ENCODE data around the gene IQCM. TPM values are rescaled to one million over a fixed set of nuclear protein-coding genes. Genes with fewer than 3 reads are reported as not detected.

Gene IQCM
- total and polyA plus RNA-seq, 5 donors from 2014 or later: not detected

DNA sequence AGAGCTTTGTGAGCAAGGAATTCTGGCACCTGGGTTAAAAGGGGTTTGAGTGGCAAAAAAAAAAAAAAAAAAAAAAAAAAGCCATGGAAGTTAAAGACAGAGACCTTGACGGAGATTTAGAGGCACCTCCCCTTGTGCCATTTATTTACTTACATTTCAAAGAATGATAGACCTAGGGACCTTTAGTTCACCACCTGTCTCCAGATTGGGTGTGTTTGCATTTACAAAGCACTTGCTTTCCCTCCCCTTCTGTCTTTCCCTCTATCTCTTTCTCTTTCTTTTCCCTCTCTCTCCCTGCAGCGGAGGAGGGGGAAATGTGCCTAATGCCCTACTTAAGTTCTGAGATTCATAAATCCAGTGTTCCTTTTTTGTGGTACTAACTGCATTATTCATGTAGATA lies 116.0 kb downstream of the IQCM start:
- Histone ChIP-seq H3K27me3 (ENCODE audit: control insufficient read depth, insufficient read depth, low read length) (no peaks in the 10 kb centered on the region), H3K36me3 (ENCODE audit: control insufficient read depth, insufficient read depth, low read length) (no peaks in the 10 kb centered on the region), H3K27ac (ENCODE audit: insufficient read depth, low read length, poor library complexity, severe bottlenecking) (no peak overlapping the region), H3K4me1 (ENCODE audit: control insufficient read depth, insufficient read depth, low read length, poor library complexity, severe bottlenecking) (no peaks in the 10 kb centered on the region), H3K4me3 (ENCODE audit: low read depth, low read length) (no peak overlapping the region), H3K9me3 (ENCODE audit: control insufficient read depth in 2 of 2, low read length in 2 of 2) (no peaks in the 10 kb centered on the region)
- Mint-ChIP-seq H3K27ac (no peak overlapping the region), H3K27me3 (no peaks in the 10 kb centered on the region), H3K4me3 (no peak overlapping the region), H3K36me3 (no peaks in the 10 kb centered on the region), H3K4me1 (no peaks in the 10 kb centered on the region), H3K9me3 (peaks cover 0 to 4% (median 0%) of the 10 kb centered on the region in 7 donors)
- ATAC-seq (ENCODE audit: low read depth in 2 of 2): no peak
- no peak for DNase-seq

DNA sequence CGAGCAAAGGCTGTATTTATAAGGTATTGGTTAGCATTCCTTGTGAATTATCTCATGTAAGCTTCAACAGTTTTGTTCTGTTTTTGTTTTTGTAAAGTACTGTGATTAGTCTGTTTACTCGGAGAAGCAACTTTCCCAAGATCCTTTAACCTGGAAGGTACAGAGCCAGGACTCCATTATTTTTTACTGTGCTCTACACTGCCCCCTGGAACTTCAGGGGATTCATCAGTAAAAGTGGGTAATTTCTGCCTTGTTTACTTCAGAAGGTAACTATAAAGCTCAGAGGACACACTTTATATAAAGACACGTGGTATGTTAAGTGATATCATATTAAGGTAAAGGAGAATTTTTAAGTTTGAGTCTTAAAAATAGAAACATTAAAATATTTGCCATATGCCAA lies 124.9 kb downstream of the IQCM start:
- no peaks in the 10 kb centered on the region for H3K4me1 ChIP-seq (ENCODE audit: control insufficient read depth, insufficient read depth, low read length, poor library complexity, severe bottlenecking)
- Mint-ChIP-seq H3K4me1 (peaks cover 0 to 4% (median 0%) of the 10 kb centered on the region in 4 donors), H3K9me3 (peaks cover 0 to 15% (median 3%) of the 10 kb centered on the region in 7 donors), H3K27ac (no peak overlapping the region), H3K27me3 (no peaks in the 10 kb centered on the region), H3K36me3 (no peaks in the 10 kb centered on the region), H3K4me3 (no peak overlapping the region)
- ATAC-seq (ENCODE audit: low read depth in 2 of 2) (no peak), DNase-seq (no peak)
- no peaks in the 10 kb centered on the region for H3K9me3 ChIP-seq (ENCODE audit: control insufficient read depth in 2 of 2, low read length in 2 of 2)
- no peak overlapping the region for H3K27ac ChIP-seq (ENCODE audit: insufficient read depth, low read length, poor library complexity, severe bottlenecking)
- no peaks in the 10 kb centered on the region for H3K27me3 ChIP-seq (ENCODE audit: control insufficient read depth, insufficient read depth, low read length)
- H3K4me3 ChIP-seq (ENCODE audit: low read depth, low read length): no peak overlapping the region
- H3K36me3 ChIP-seq (ENCODE audit: control insufficient read depth, insufficient read depth, low read length): no peaks in the 10 kb centered on the region

- Histone ChIP-seq H3K27me3 (ENCODE audit: control insufficient read depth, insufficient read depth, low read length) (no peaks in the 10 kb centered on the region), H3K36me3 (ENCODE audit: control insufficient read depth, insufficient read depth, low read length) (no peaks in the 10 kb centered on the region), H3K27ac (ENCODE audit: insufficient read depth, low read length, poor library complexity, severe bottlenecking) (no peak overlapping the region), H3K4me1 (ENCODE audit: control insufficient read depth, insufficient read depth, low read length, poor library complexity, severe bottlenecking) (no peaks in the 10 kb centered on the region), H3K4me3 (ENCODE audit: low read depth, low read length) (no peak overlapping the region), H3K9me3 (ENCODE audit: control insufficient read depth in 2 of 2, low read length in 2 of 2) (no peaks in the 10 kb centered on the region)
- no peak overlapping the region for H3K4me3 Mint-ChIP-seq
- H3K4me1 Mint-ChIP-seq: no peaks in the 10 kb centered on the region
- no peak for ATAC-seq (ENCODE audit: low read depth in 2 of 2)
- H3K9me3 Mint-ChIP-seq: peaks cover 0 to 10% (median 0%) of the 10 kb centered on the region in 7 donors
- no peak for DNase-seq
- no peaks in the 10 kb centered on the region for H3K27me3 Mint-ChIP-seq
- H3K27ac Mint-ChIP-seq: no peak overlapping the region
- no peaks in the 10 kb centered on the region for H3K36me3 Mint-ChIP-seq
Measured at GRCh38 chr4:149684516-149684915, 131.1 kb downstream of the IQCM start.

DNA sequence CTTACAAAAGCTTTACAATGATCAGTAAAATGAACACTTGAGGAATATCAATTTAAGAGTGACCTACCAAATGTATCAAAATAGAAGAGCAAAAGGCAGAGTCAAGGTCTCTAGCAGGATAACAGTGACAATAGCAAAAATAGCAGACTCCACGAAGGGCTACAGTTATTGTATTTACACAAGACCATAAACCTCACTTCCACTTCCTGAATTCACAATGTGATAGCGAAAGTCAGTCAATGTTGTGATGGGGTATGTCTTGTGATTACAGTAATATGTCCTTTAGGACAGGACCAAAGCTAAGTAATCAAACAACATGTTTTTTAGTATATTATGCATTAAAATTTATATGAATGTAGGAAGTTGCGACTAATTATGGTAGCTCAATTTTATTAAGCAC lies 139.6 kb downstream of the IQCM start:
- Histone ChIP-seq H3K4me1 (ENCODE audit: control insufficient read depth, insufficient read depth, low read length, poor library complexity, severe bottlenecking) (no peaks in the 10 kb centered on the region), H3K4me3 (ENCODE audit: low read depth, low read length) (no peak overlapping the region), H3K27ac (ENCODE audit: insufficient read depth, low read length, poor library complexity, severe bottlenecking) (no peak overlapping the region), H3K9me3 (ENCODE audit: control insufficient read depth in 2 of 2, low read length in 2 of 2) (no peaks in the 10 kb centered on the region), H3K36me3 (ENCODE audit: control insufficient read depth, insufficient read depth, low read length) (no peaks in the 10 kb centered on the region), H3K27me3 (ENCODE audit: control insufficient read depth, insufficient read depth, low read length) (no peaks in the 10 kb centered on the region)
- Mint-ChIP-seq H3K36me3 (no peaks in the 10 kb centered on the region), H3K9me3 (peaks cover 0 to 23% (median 7%) of the 10 kb centered on the region in 7 donors), H3K4me1 (no peaks in the 10 kb centered on the region), H3K4me3 (no peak overlapping the region), H3K27ac (no peak overlapping the region), H3K27me3 (no peaks in the 10 kb centered on the region)
- ATAC-seq (ENCODE audit: low read depth in 2 of 2) (no peak), DNase-seq (no peak)

DNA sequence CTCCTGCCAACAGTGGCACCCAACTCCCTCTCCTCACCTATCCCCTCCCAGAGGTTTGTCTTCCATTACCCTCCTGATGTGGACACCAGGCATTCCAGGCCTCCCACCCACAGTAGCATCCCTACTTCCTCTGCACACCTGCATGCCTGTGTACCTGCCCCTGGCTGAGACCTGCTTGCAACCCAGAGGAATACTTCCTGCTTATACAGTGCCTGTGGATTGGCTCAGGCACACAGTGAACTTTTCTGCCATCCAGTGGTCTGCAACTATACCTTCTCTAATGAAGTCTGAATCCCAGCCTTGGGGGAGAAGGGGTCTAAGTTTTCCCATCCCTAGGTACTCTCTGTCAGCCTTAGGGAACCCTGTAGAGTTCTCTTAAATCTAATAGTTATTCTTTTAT lies 169.9 kb downstream of the IQCM start:
- H3K36me3 Mint-ChIP-seq: no peaks in the 10 kb centered on the region
- H3K4me3 Mint-ChIP-seq: no peak overlapping the region
- no peaks in the 10 kb centered on the region for H3K36me3 ChIP-seq (ENCODE audit: control insufficient read depth, insufficient read depth, low read length)

DNA sequence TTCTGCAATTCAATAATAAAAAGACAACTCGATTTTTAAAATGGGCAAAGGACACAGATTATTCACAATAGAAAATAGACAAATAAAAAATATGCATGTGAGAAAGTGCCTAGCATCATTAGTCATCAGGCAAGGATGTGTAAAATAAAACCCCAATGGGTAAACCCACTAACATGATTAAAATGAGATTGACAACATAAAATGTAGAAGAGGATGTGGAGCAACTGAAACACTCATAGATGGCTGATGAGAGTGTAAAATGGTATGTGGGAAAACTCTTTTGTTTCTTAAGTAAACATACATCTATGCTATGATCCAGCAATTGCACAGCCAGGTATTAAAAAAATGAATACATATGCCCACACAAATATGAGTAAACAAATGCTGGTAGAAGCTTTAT lies 177.6 kb downstream of the IQCM start:
- no peak for DNase-seq
- Mint-ChIP-seq H3K36me3 (no peaks in the 10 kb centered on the region), H3K27ac (no peak overlapping the region), H3K4me1 (no peaks in the 10 kb centered on the region), H3K9me3 (peaks cover 0 to 6% (median 2%) of the 10 kb centered on the region in 7 donors), H3K4me3 (no peak overlapping the region), H3K27me3 (no peaks in the 10 kb centered on the region)
- Histone ChIP-seq H3K27ac (ENCODE audit: insufficient read depth, low read length, poor library complexity, severe bottlenecking) (no peak overlapping the region), H3K9me3 (ENCODE audit: control insufficient read depth in 2 of 2, low read length in 2 of 2) (no peaks in the 10 kb centered on the region), H3K4me3 (ENCODE audit: low read depth, low read length) (no peak overlapping the region), H3K36me3 (ENCODE audit: control insufficient read depth, insufficient read depth, low read length) (no peaks in the 10 kb centered on the region), H3K4me1 (ENCODE audit: control insufficient read depth, insufficient read depth, low read length, poor library complexity, severe bottlenecking) (no peaks in the 10 kb centered on the region), H3K27me3 (ENCODE audit: control insufficient read depth, insufficient read depth, low read length) (no peaks in the 10 kb centered on the region)
- no peak for ATAC-seq (ENCODE audit: low read depth in 2 of 2)

More for the DNA sequence above, 169.9 kb downstream of the IQCM start:
- Histone ChIP-seq H3K4me3 (ENCODE audit: low read depth, low read length) (no peak overlapping the region), H3K27ac (ENCODE audit: insufficient read depth, low read length, poor library complexity, severe bottlenecking) (no peak overlapping the region), H3K4me1 (ENCODE audit: control insufficient read depth, insufficient read depth, low read length, poor library complexity, severe bottlenecking) (no peaks in the 10 kb centered on the region), H3K9me3 (ENCODE audit: control insufficient read depth in 2 of 2, low read length in 2 of 2) (no peaks in the 10 kb centered on the region), H3K27me3 (ENCODE audit: control insufficient read depth, insufficient read depth, low read length) (no peaks in the 10 kb centered on the region)
- Mint-ChIP-seq H3K27me3 (no peaks in the 10 kb centered on the region), H3K9me3 (peaks cover 0 to 3% (median 3%) of the 10 kb centered on the region in 7 donors), H3K4me1 (no peaks in the 10 kb centered on the region), H3K27ac (peak overlapping the region in 1 of 3 donors; percentile 46)
- DNase-seq (no peak), ATAC-seq (ENCODE audit: low read depth in 2 of 2) (no peak)

DNA sequence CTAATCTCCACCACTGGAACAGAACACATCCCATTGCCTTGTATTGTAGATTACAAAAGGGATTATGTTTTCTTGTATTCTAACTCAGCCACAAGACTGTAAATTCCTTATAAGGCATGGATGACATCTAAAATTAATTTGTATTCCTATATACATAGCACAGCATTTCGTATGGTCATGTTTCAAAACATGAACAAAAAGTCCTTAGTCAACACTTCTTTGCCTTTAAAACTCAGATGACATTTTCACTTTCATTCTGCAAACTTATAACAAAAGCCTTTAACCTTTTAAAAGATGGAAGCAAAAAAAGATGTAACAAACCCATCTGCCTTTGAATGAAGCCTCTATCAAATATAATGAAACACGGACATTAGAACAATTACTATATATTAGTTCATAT lies 181.3 kb downstream of the IQCM start:
- H3K36me3 Mint-ChIP-seq: no peaks in the 10 kb centered on the region
- no peaks in the 10 kb centered on the region for H3K4me1 Mint-ChIP-seq
- no peak overlapping the region for H3K4me3 Mint-ChIP-seq
- H3K27me3 Mint-ChIP-seq: no peaks in the 10 kb centered on the region
- H3K27ac Mint-ChIP-seq: no peak overlapping the region
- Histone ChIP-seq H3K36me3 (ENCODE audit: control insufficient read depth, insufficient read depth, low read length) (no peaks in the 10 kb centered on the region), H3K27me3 (ENCODE audit: control insufficient read depth, insufficient read depth, low read length) (no peaks in the 10 kb centered on the region), H3K9me3 (ENCODE audit: control insufficient read depth in 2 of 2, low read length in 2 of 2) (no peaks in the 10 kb centered on the region), H3K4me3 (ENCODE audit: low read depth, low read length) (no peak overlapping the region), H3K4me1 (ENCODE audit: control insufficient read depth, insufficient read depth, low read length, poor library complexity, severe bottlenecking) (no peaks in the 10 kb centered on the region), H3K27ac (ENCODE audit: insufficient read depth, low read length, poor library complexity, severe bottlenecking) (no peak overlapping the region)
- ATAC-seq (ENCODE audit: low read depth in 2 of 2): no peak
- DNase-seq: no peak
- H3K9me3 Mint-ChIP-seq: peaks cover 0 to 6% (median 2%) of the 10 kb centered on the region in 7 donors

GRCh38 chr4:149631629-149632028 lies 184.0 kb downstream of the IQCM start:
- Histone ChIP-seq H3K36me3 (ENCODE audit: control insufficient read depth, insufficient read depth, low read length) (no peaks in the 10 kb centered on the region), H3K4me3 (ENCODE audit: low read depth, low read length) (no peak overlapping the region), H3K27ac (ENCODE audit: insufficient read depth, low read length, poor library complexity, severe bottlenecking) (no peak overlapping the region), H3K4me1 (ENCODE audit: control insufficient read depth, insufficient read depth, low read length, poor library complexity, severe bottlenecking) (no peaks in the 10 kb centered on the region), H3K9me3 (ENCODE audit: control insufficient read depth in 2 of 2, low read length in 2 of 2) (no peaks in the 10 kb centered on the region), H3K27me3 (ENCODE audit: control insufficient read depth, insufficient read depth, low read length) (no peaks in the 10 kb centered on the region)
- no peaks in the 10 kb centered on the region for H3K36me3 Mint-ChIP-seq
- no peaks in the 10 kb centered on the region for H3K27me3 Mint-ChIP-seq
- DNase-seq: no peak
- H3K4me1 Mint-ChIP-seq: no peaks in the 10 kb centered on the region
- peaks cover 0 to 9% (median 4%) of the 10 kb centered on the region in 7 donors for H3K9me3 Mint-ChIP-seq
- H3K4me3 Mint-ChIP-seq: no peak overlapping the region
- H3K27ac Mint-ChIP-seq: no peak overlapping the region
- ATAC-seq (ENCODE audit: low read depth in 2 of 2): no peak
